T-helper 22 cell (primary cell): ENCODE measurements around the gene TTLL8.
A peak's percentile ranks its signal among the peaks of the same experiment; 100 is the strongest.

Experiments used
- DNase-seq: peaks from one replicate; pipeline ENCODE4 v3.0.0-alpha.2; 2020; ENCODE audit warnings: low read depth

TTLL8 gene

GRCh38 chr22:50041361-50042065 is 16.6 kb downstream of the TTLL8 start:
- no peak for DNase-seq

GRCh38 chr22:50040717-50041116 is 17.4 kb downstream of the TTLL8 start:
- DNase-seq: no peak

GRCh38 chr22:50039669-50040443 is 18.2 kb downstream of the TTLL8 start:
- no peak for DNase-seq

GRCh38 chr22:50035976-50036724 is 21.9 kb downstream of the TTLL8 start:
- no peak for DNase-seq

GRCh38 chr22:50035131-50035881 is 22.8 kb downstream of the TTLL8 start:
- no peak for DNase-seq

- DNase-seq: no peak
These were observed 23.7 kb downstream of the TTLL8 start for GRCh38 chr22:50034126-50035081.

- no peak for DNase-seq
These were observed 25.0 kb downstream of the TTLL8 start for GRCh38 chr22:50032941-50033601.

- DNase-seq: no peak
These were observed 25.8 kb downstream of the TTLL8 start for GRCh38 chr22:50032109-50032871.

GRCh38 chr22:50031189-50032091 is 26.7 kb downstream of the TTLL8 start:
- DNase-seq: no peak

- DNase-seq: peak; percentile 62
These were observed 27.6 kb downstream of the TTLL8 start for GRCh38 chr22:50030297-50031188.

- DNase-seq: peak; percentile 37
These were observed 30.2 kb downstream of the TTLL8 start for GRCh38 chr22:50027639-50028537.

- no peak for DNase-seq
These were observed 32.1 kb downstream of the TTLL8 start for GRCh38 chr22:50025993-50026392.

- no peak for DNase-seq
These were observed 35.8 kb downstream of the TTLL8 start for GRCh38 chr22:50022171-50022819.

GRCh38 chr22:50020606-50021005 is 37.5 kb downstream of the TTLL8 start:
- DNase-seq: no peak

- no peak for DNase-seq
These were observed 38.8 kb downstream of the TTLL8 start for GRCh38 chr22:50019316-50019715.
